ENCODE results near the gene ATP8A2.

ATP8A2 gene

GRCh38 chr13:25608181-25608580 is 236.4 kb downstream of the ATP8A2 start:
- in situ Hi-C loops (cut with HindIII; ENCODE audit: low sequenced_read_pairs): no loop called here

- in situ Hi-C loops (cut with HindIII; ENCODE audit: low sequenced_read_pairs): no loop called here
Observed at GRCh38 chr13:25616674-25617073, 244.9 kb downstream of the ATP8A2 start.

GRCh38 chr13:25619897-25620296 is 248.1 kb downstream of the ATP8A2 start:
- in situ Hi-C loops (cut with HindIII; ENCODE audit: low sequenced_read_pairs): no loop called here

GRCh38 chr13:25625414-25625813 is 253.6 kb downstream of the ATP8A2 start:
- in situ Hi-C loops (cut with HindIII; ENCODE audit: low sequenced_read_pairs): no loop called here

GRCh38 chr13:25630329-25630900 is 258.6 kb downstream of the ATP8A2 start:
- in situ Hi-C loops (cut with HindIII; ENCODE audit: low sequenced_read_pairs): no loop called here

GRCh38 chr13:25632166-25632888 is 260.6 kb downstream of the ATP8A2 start:
- in situ Hi-C loops (cut with HindIII; ENCODE audit: low sequenced_read_pairs): no loop called here

GRCh38 chr13:25633093-25633492 is 261.3 kb downstream of the ATP8A2 start:
- in situ Hi-C loops (cut with HindIII; ENCODE audit: low sequenced_read_pairs): no loop called here

GRCh38 chr13:25645681-25646080 is 273.9 kb downstream of the ATP8A2 start:
- in situ Hi-C loops (cut with HindIII; ENCODE audit: low sequenced_read_pairs): no loop called here

- in situ Hi-C loops (cut with HindIII; ENCODE audit: low sequenced_read_pairs): no loop called here
Observed at GRCh38 chr13:25649001-25649633, 277.3 kb downstream of the ATP8A2 start.

GRCh38 chr13:25652764-25653163 is 281.0 kb downstream of the ATP8A2 start:
- in situ Hi-C loops (cut with HindIII; ENCODE audit: low sequenced_read_pairs): no loop called here

GRCh38 chr13:25654322-25654721 is 282.5 kb downstream of the ATP8A2 start:
- in situ Hi-C loops (cut with HindIII; ENCODE audit: low sequenced_read_pairs): no loop called here

- in situ Hi-C loops (cut with HindIII; ENCODE audit: low sequenced_read_pairs): no loop called here
Observed at GRCh38 chr13:25657157-25657556, 285.4 kb downstream of the ATP8A2 start.

- in situ Hi-C loops (cut with HindIII; ENCODE audit: low sequenced_read_pairs): no loop called here
Observed at GRCh38 chr13:25659091-25659795, 287.5 kb downstream of the ATP8A2 start.

GRCh38 chr13:25660996-25661395 is 289.2 kb downstream of the ATP8A2 start:
- in situ Hi-C loops (cut with HindIII; ENCODE audit: low sequenced_read_pairs): no loop called here

- in situ Hi-C loops (cut with HindIII; ENCODE audit: low sequenced_read_pairs): no loop called here
Observed at GRCh38 chr13:25662516-25662915, 290.7 kb downstream of the ATP8A2 start.

GRCh38 chr13:25668345-25668744 is 296.6 kb downstream of the ATP8A2 start:
- in situ Hi-C loops (cut with HindIII; ENCODE audit: low sequenced_read_pairs): no loop called here

- in situ Hi-C loops (cut with HindIII; ENCODE audit: low sequenced_read_pairs): no loop called here
Observed at GRCh38 chr13:25673711-25674110, 301.9 kb downstream of the ATP8A2 start.

GRCh38 chr13:25674371-25674770 is 302.6 kb downstream of the ATP8A2 start:
- in situ Hi-C loops (cut with HindIII; ENCODE audit: low sequenced_read_pairs): no loop called here

- in situ Hi-C loops (cut with HindIII; ENCODE audit: low sequenced_read_pairs): no loop called here
Observed at GRCh38 chr13:25675060-25675459, 303.3 kb downstream of the ATP8A2 start.

GRCh38 chr13:25677956-25678355 is 306.2 kb downstream of the ATP8A2 start:
- in situ Hi-C loops (cut with HindIII; ENCODE audit: low sequenced_read_pairs): no loop called here

GRCh38 chr13:25678398-25678797 is 306.6 kb downstream of the ATP8A2 start:
- in situ Hi-C loops (cut with HindIII; ENCODE audit: low sequenced_read_pairs): no loop called here

- in situ Hi-C loops (cut with HindIII; ENCODE audit: low sequenced_read_pairs): no loop called here
Observed at GRCh38 chr13:25679159-25679558, 307.4 kb downstream of the ATP8A2 start.

All from DLD1 (cell line).